ENCODE results near the gene ACTL10.
"Not testable (repeated sequence)": the region's sequence is repeated elsewhere in the genome, so short reads cannot be mapped to it uniquely, and the experiment has no call there.

Gene ACTL10

GRCh38 chr20:33700696-33701441 lies 34.1 kb downstream of the ACTL10 start:
- not testable (repeated sequence) for H3K27ac ChIP-seq (ENCODE audit: low read length, poor library complexity, severe bottlenecking); H3K23ac ChIP-seq (ENCODE audit: low read length in 2 of 2); H3K9me3 ChIP-seq (ENCODE audit: control insufficient read depth, low read length); H2BK15ac ChIP-seq (ENCODE audit: low read depth, poor library complexity, severe bottlenecking); H3K4me1 ChIP-seq (ENCODE audit: control insufficient read depth, insufficient read depth, low read depth, low read length); DNase-seq; H3K4me3 ChIP-seq (ENCODE audit: insufficient read depth in 1 of 2, low read depth in 1 of 2, low read length in 2 of 2); H3K36me3 ChIP-seq (ENCODE audit: control insufficient read depth in 1 of 2, insufficient read depth in 2 of 2, low read depth in 1 of 2, low read length in 2 of 2); H2BK120ac ChIP-seq (ENCODE audit: low read depth, low read length); H3K18ac ChIP-seq (ENCODE audit: low read depth in 1 of 2, low read length in 2 of 2); H3K14ac ChIP-seq (ENCODE audit: low read length in 2 of 2); H2BK5ac ChIP-seq (ENCODE audit: low read depth, low read length, poor library complexity, severe bottlenecking); H3K4ac ChIP-seq (ENCODE audit: low read depth in 1 of 2, low read length in 2 of 2); H2AFZ ChIP-seq (ENCODE audit: low read depth, low read length); H2AK5ac ChIP-seq (ENCODE audit: low read length, severe bottlenecking); H3K27me3 ChIP-seq (ENCODE audit: control insufficient read depth in 1 of 2, insufficient read depth in 1 of 2, low read length in 2 of 2); H3K4me2 ChIP-seq (ENCODE audit: low read length, poor library complexity, severe bottlenecking); H3K79me1 ChIP-seq (replicated peaks; ENCODE audit: low read length, poor library complexity, severe bottlenecking); H4K91ac ChIP-seq (ENCODE audit: low read length); H4K8ac ChIP-seq (ENCODE audit: low read length); H2BK12ac ChIP-seq (ENCODE audit: low read length in 2 of 2); H3K9ac ChIP-seq (ENCODE audit: low read length)
- WGBS, result 97% methylated on average over 41 of the region's 45 CpGs

DNA sequence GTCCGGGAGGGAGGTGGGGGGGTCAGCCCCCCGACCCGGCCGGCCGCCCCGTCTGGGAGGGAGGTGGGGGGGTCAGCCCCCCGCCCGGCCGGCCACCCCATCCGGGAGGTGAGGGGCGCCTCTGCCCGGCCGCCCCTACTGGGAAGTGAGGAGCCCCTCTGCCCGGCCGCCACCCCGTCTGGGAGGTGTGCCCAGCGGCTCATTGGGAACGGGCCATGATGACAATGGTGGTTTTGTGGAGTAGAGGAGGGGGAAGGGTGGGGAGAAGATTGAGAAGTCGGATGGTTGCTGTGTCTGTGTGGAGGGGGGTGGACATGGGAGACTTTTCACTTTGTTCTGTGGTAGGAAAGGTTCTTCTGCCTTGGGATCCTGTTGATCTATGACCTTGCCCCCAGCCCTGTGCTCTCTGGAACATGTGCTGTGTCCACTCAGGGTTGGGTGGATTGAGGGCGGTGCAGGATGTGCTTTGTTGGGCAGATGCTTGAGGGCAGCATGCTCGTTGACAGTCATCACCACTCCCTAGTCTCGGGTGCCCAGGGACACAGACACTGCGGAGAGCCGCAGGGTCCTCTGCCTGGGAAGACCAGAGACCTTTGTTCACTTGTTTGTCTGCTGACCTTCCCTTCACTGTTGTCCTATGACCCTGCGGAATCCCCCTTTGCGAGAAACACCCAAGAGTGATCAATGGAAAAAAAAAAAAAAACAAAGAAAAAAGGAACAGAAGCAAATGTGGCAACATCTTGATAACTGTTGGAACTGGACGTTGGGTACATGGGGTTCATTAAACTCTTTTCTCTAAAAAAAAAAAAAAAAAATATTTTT lies 35.1 kb downstream of the ACTL10 start:
- no peak overlapping the region for H3K9ac ChIP-seq (ENCODE audit: low read length)
- H2BK120ac ChIP-seq (ENCODE audit: low read depth, low read length), result no peak overlapping the region
- no peak overlapping the region for H3K4me2 ChIP-seq (ENCODE audit: low read length, poor library complexity, severe bottlenecking)
- H3K4ac ChIP-seq (ENCODE audit: low read depth in 1 of 2, low read length in 2 of 2), result no peak overlapping the region
- no peaks in the 10 kb centered on the region for H3K9me3 ChIP-seq (ENCODE audit: control insufficient read depth, low read length)
- no peak overlapping the region for H3K27ac ChIP-seq (ENCODE audit: low read length, poor library complexity, severe bottlenecking)
- no peak for DNase-seq
- H4K91ac ChIP-seq (ENCODE audit: low read length), result no peak overlapping the region
- H2AFZ ChIP-seq (ENCODE audit: low read depth, low read length), result no peak overlapping the region
- H3K23ac ChIP-seq (ENCODE audit: low read length in 2 of 2), result no peak overlapping the region
- no peak overlapping the region for H2BK15ac ChIP-seq (ENCODE audit: low read depth, poor library complexity, severe bottlenecking)
- H3K36me3 ChIP-seq (ENCODE audit: control insufficient read depth in 1 of 2, insufficient read depth in 2 of 2, low read depth in 1 of 2, low read length in 2 of 2), result no peaks in the 10 kb centered on the region
- H4K8ac ChIP-seq (ENCODE audit: low read length), result no peak overlapping the region
- no peak overlapping the region for H2AK5ac ChIP-seq (ENCODE audit: low read length, severe bottlenecking)
- H3K4me3 ChIP-seq (ENCODE audit: insufficient read depth in 1 of 2, low read depth in 1 of 2, low read length in 2 of 2), result no peak overlapping the region
- WGBS, result 92% methylated on average over 18 of the region's 27 CpGs
- no peaks in the 10 kb centered on the region for H3K4me1 ChIP-seq (ENCODE audit: control insufficient read depth, insufficient read depth, low read depth, low read length)
- H3K18ac ChIP-seq (ENCODE audit: low read depth in 1 of 2, low read length in 2 of 2), result no peak overlapping the region
- H2BK12ac ChIP-seq (ENCODE audit: low read length in 2 of 2), result no peak overlapping the region
- H3K27me3 ChIP-seq (ENCODE audit: control insufficient read depth in 1 of 2, insufficient read depth in 1 of 2, low read length in 2 of 2), result no peaks in the 10 kb centered on the region
- H2BK5ac ChIP-seq (ENCODE audit: low read depth, low read length, poor library complexity, severe bottlenecking), result no peak overlapping the region
- H3K14ac ChIP-seq (ENCODE audit: low read length in 2 of 2), result no peak overlapping the region
- no peaks in the 10 kb centered on the region for H3K79me1 ChIP-seq (replicated peaks; ENCODE audit: low read length, poor library complexity, severe bottlenecking)

DNA sequence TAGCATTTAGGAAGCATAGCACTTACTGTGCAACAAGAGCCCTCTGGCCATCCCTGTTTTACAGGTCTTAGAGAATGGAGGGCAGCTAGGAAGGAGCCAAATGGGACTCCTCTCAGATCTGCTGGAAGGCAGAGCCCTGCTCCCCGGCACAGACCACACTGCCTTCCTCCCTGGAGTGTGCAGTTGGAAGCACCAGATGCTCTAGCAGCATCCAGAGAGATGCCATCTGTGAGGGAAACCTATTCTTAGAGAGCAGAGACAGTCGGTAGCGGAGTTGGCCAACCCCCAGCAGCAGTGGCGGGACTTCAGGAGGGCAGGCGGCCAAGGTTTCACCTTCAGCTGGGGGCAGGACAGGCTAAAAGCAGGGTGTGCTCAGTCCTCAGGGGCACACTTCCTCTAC lies 36.1 kb downstream of the ACTL10 start:
- Histone ChIP-seq H3K18ac (ENCODE audit: low read depth in 1 of 2, low read length in 2 of 2) (no peak overlapping the region), H3K4me3 (ENCODE audit: insufficient read depth in 1 of 2, low read depth in 1 of 2, low read length in 2 of 2) (no peak overlapping the region), H4K8ac (ENCODE audit: low read length) (no peak overlapping the region), H3K9me3 (ENCODE audit: control insufficient read depth, low read length) (no peaks in the 10 kb centered on the region), H3K79me1 (replicated peaks; ENCODE audit: low read length, poor library complexity, severe bottlenecking) (no peaks in the 10 kb centered on the region), H3K27ac (ENCODE audit: low read length, poor library complexity, severe bottlenecking) (no peak overlapping the region), H3K23ac (ENCODE audit: low read length in 2 of 2) (no peak overlapping the region), H3K27me3 (ENCODE audit: control insufficient read depth in 1 of 2, insufficient read depth in 1 of 2, low read length in 2 of 2) (no peaks in the 10 kb centered on the region), H2AK5ac (ENCODE audit: low read length, severe bottlenecking) (no peak overlapping the region), H3K9ac (ENCODE audit: low read length) (no peak overlapping the region), H3K4me1 (ENCODE audit: control insufficient read depth, insufficient read depth, low read depth, low read length) (no peaks in the 10 kb centered on the region), H2BK12ac (ENCODE audit: low read length in 2 of 2) (no peak overlapping the region), H3K4ac (ENCODE audit: low read depth in 1 of 2, low read length in 2 of 2) (no peak overlapping the region), H3K36me3 (ENCODE audit: control insufficient read depth in 1 of 2, insufficient read depth in 2 of 2, low read depth in 1 of 2, low read length in 2 of 2) (peaks cover 0 to 8% of the 10 kb centered on the region in 2 experiments), H2BK120ac (ENCODE audit: low read depth, low read length) (no peak overlapping the region), H3K14ac (ENCODE audit: low read length in 2 of 2) (no peak overlapping the region), H4K91ac (ENCODE audit: low read length) (no peak overlapping the region), H2AFZ (ENCODE audit: low read depth, low read length) (no peak overlapping the region), H2BK5ac (ENCODE audit: low read depth, low read length, poor library complexity, severe bottlenecking) (no peak overlapping the region), H2BK15ac (ENCODE audit: low read depth, poor library complexity, severe bottlenecking) (no peak overlapping the region), H3K4me2 (ENCODE audit: low read length, poor library complexity, severe bottlenecking) (no peak overlapping the region)
- WGBS, result 94% methylated on average over 5 of the region's 5 CpGs
- no peak for DNase-seq

DNA sequence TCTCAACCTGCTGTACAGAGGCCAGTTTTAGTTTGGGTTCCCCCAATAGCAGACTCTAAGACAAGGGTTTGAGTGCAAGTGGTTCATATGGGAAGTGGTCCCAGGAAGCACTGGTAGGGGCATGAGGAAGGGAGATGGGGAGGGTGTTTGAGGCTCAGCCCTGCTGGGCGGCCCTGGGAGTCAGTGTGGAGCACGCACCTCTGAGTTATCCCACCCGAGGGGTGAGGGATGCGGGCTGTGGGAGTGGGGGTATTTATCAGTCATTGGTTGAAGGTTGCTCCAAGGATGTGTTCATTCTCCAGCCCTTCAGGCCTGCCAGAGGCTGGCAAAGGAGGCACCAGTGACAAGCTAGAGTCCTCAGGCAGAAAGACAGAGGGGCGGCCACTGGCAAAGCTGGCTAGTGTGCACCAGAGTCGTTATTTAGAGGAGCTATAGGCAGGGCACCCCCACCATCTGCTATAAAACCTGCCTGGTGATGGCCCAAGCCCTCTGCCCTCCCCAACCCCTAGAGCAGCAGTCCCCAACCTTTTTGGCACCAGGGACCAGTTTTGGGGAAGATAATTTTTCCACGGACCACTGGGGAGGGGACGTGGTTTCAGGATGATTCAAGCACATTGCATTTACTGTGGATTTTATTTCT lies 36.9 kb downstream of the ACTL10 start:
- no peaks in the 10 kb centered on the region for H3K9me3 ChIP-seq (ENCODE audit: control insufficient read depth, low read length)
- H4K91ac ChIP-seq (ENCODE audit: low read length), result no peak overlapping the region
- no peak overlapping the region for H3K18ac ChIP-seq (ENCODE audit: low read depth in 1 of 2, low read length in 2 of 2)
- no peaks in the 10 kb centered on the region for H3K4me1 ChIP-seq (ENCODE audit: control insufficient read depth, insufficient read depth, low read depth, low read length)
- H3K36me3 ChIP-seq (ENCODE audit: control insufficient read depth in 1 of 2, insufficient read depth in 2 of 2, low read depth in 1 of 2, low read length in 2 of 2), result peaks cover 0 to 8% of the 10 kb centered on the region in 2 experiments
- no peak overlapping the region for H3K27ac ChIP-seq (ENCODE audit: low read length, poor library complexity, severe bottlenecking)
- H3K4me3 ChIP-seq (ENCODE audit: insufficient read depth in 1 of 2, low read depth in 1 of 2, low read length in 2 of 2), result no peak overlapping the region
- DNase-seq, result no peak
- H2BK120ac ChIP-seq (ENCODE audit: low read depth, low read length), result no peak overlapping the region
- H2BK5ac ChIP-seq (ENCODE audit: low read depth, low read length, poor library complexity, severe bottlenecking), result no peak overlapping the region
- no peak overlapping the region for H3K23ac ChIP-seq (ENCODE audit: low read length in 2 of 2)
- H2AFZ ChIP-seq (ENCODE audit: low read depth, low read length), result no peak overlapping the region
- H3K27me3 ChIP-seq (ENCODE audit: control insufficient read depth in 1 of 2, insufficient read depth in 1 of 2, low read length in 2 of 2), result no peaks in the 10 kb centered on the region
- no peak overlapping the region for H2BK12ac ChIP-seq (ENCODE audit: low read length in 2 of 2)
- H3K9ac ChIP-seq (ENCODE audit: low read length), result no peak overlapping the region
- no peak overlapping the region for H3K14ac ChIP-seq (ENCODE audit: low read length in 2 of 2)
- no peak overlapping the region for H2BK15ac ChIP-seq (ENCODE audit: low read depth, poor library complexity, severe bottlenecking)
- H4K8ac ChIP-seq (ENCODE audit: low read length), result no peak overlapping the region
- no peak overlapping the region for H2AK5ac ChIP-seq (ENCODE audit: low read length, severe bottlenecking)
- H3K4me2 ChIP-seq (ENCODE audit: low read length, poor library complexity, severe bottlenecking), result no peak overlapping the region
- no peak overlapping the region for H3K4ac ChIP-seq (ENCODE audit: low read depth in 1 of 2, low read length in 2 of 2)
- 92% methylated on average over 6 of the region's 8 CpGs for WGBS
- H3K79me1 ChIP-seq (replicated peaks; ENCODE audit: low read length, poor library complexity, severe bottlenecking), result no peaks in the 10 kb centered on the region

All from mesenchymal stem cell (in vitro differentiated cells and primary cell).